ENCODE results near the gene SULF2. TPM values are rescaled to one million over a fixed set of nuclear protein-coding genes. Genes with fewer than 3 reads are reported as not detected.
A peak's percentile ranks its signal among the peaks of the same experiment; 100 is the strongest.
"Not testable (repeated sequence)": the region's sequence is repeated elsewhere in the genome, so short reads cannot be mapped to it uniquely, and the experiment has no call there.

SULF2 gene
- total RNA-seq, 1 experiment from 2014 or later, result 495 TPM

GRCh38 chr20:47799116-47799715 lies 13.9 kb upstream of the SULF2 start:
- no peak overlapping the region for H3K4me3 ChIP-seq
- no peaks in the 10 kb centered on the region for H3K9me3 ChIP-seq (ENCODE audit: insufficient read depth, low read depth)
- peaks cover 16% of the 10 kb centered on the region; the same call in 1 of the 2 replicates for H3K36me3 ChIP-seq (ENCODE audit: low read depth)
- no peaks in the 10 kb centered on the region for H4K20me1 ChIP-seq (ENCODE audit: insufficient read depth)
- ChIA-PET CTCF (no interaction called here), POLR2A (ENCODE audit: unreplicated experiment) (interaction anchor here (0.6 to 0.7 kb wide), 2 partner anchors 10 to 150 kb away, joined by 3 to 17 read pairs; no protein-coding TSS in a partner anchor)
- H3K4me1 ChIP-seq (replicated peaks; ENCODE audit: insufficient read depth), result peaks cover 58% of the 10 kb centered on the region
- H3K79me2 ChIP-seq (ENCODE audit: low read depth), result peaks cover 31% of the 10 kb centered on the region
- no peaks in the 10 kb centered on the region for H3K27me3 ChIP-seq (ENCODE audit: insufficient read depth, low read depth)
- no TSS peak for BruUV-seq (replicated peaks)
- no peak for TF ChIP-seq EZH2 (IDR thresholded peaks at IDR 0.05; ENCODE audit: low read depth)
- TF ChIP-seq CTCF (conservative IDR thresholded peaks at IDR 0.05), result no peak
- H3K4me2 ChIP-seq, result peak overlapping the region; percentile 24; the same call in 1 of the 2 replicates
- intact Hi-C loops (cut with micrococcal nuclease; ENCODE audit: unreplicated experiment), result no loop called here
- H3K27ac ChIP-seq, result peak overlapping the region; percentile 15
- DNase-seq, result peak; percentile 58 to 74
- no peaks in the 10 kb centered on the region for H3K9me2 ChIP-seq (ENCODE audit: insufficient read depth)
- peaks cover 34% of the 10 kb centered on the region for H3F3A ChIP-seq (ENCODE audit: insufficient read depth, low read depth)
- H2AFZ ChIP-seq, result no peak overlapping the region

GRCh38 chr20:47796971-47797370 lies 11.7 kb upstream of the SULF2 start:
- Histone ChIP-seq H3K4me1 (replicated peaks; ENCODE audit: insufficient read depth) (peaks cover 81% of the 10 kb centered on the region), H3F3A (ENCODE audit: insufficient read depth, low read depth) (peaks cover 48% of the 10 kb centered on the region), H3K36me3 (ENCODE audit: low read depth) (peaks cover 16% of the 10 kb centered on the region; the same call in 1 of the 2 replicates), H3K79me2 (ENCODE audit: low read depth) (peaks cover 51% of the 10 kb centered on the region), H3K9me2 (ENCODE audit: insufficient read depth) (no peaks in the 10 kb centered on the region), H3K27ac (no peak overlapping the region), H3K4me3 (no peak overlapping the region), H3K9me3 (ENCODE audit: insufficient read depth, low read depth) (no peaks in the 10 kb centered on the region), H4K20me1 (ENCODE audit: insufficient read depth) (no peaks in the 10 kb centered on the region), H3K27me3 (ENCODE audit: insufficient read depth, low read depth) (no peaks in the 10 kb centered on the region), H2AFZ (no peak overlapping the region), H3K4me2 (no peak overlapping the region)
- TF ChIP-seq CTCF (conservative IDR thresholded peaks at IDR 0.05), result no peak
- no peak for TF ChIP-seq EZH2 (IDR thresholded peaks at IDR 0.05; ENCODE audit: low read depth)
- POLR2A ChIA-PET (ENCODE audit: unreplicated experiment), result interaction anchor here (0.7 kb wide), 1 partner anchor 17 kb away, joined by 4 read pairs; no protein-coding TSS in a partner anchor
- CTCF ChIA-PET, result no interaction called here
- intact Hi-C loops (cut with micrococcal nuclease; ENCODE audit: unreplicated experiment), result no loop called here
- BruUV-seq (replicated peaks), result no TSS peak
- no peak for DNase-seq

- BruUV-seq (replicated peaks), result no TSS peak
- ChIA-PET CTCF (no interaction called here), POLR2A (ENCODE audit: unreplicated experiment) (interaction anchor here (0.6 kb wide), 1 partner anchor 14 kb away, joined by 5 read pairs; no protein-coding TSS in a partner anchor)
- TF ChIP-seq CTCF (conservative IDR thresholded peaks at IDR 0.05), result no peak
- no peak for TF ChIP-seq EZH2 (IDR thresholded peaks at IDR 0.05; ENCODE audit: low read depth)
- H3K4me2 ChIP-seq, result peak overlapping the region; percentile 89
- H3K27ac ChIP-seq, result peak overlapping the region; percentile 95
- H3K9me3 ChIP-seq (ENCODE audit: insufficient read depth, low read depth), result no peaks in the 10 kb centered on the region
- H3K79me2 ChIP-seq (ENCODE audit: low read depth), result peaks cover 57% of the 10 kb centered on the region
- no peaks in the 10 kb centered on the region for H3K9me2 ChIP-seq (ENCODE audit: insufficient read depth)
- peaks cover 63% of the 10 kb centered on the region for H3F3A ChIP-seq (ENCODE audit: insufficient read depth, low read depth)
- peaks cover 86% of the 10 kb centered on the region for H3K4me1 ChIP-seq (replicated peaks; ENCODE audit: insufficient read depth)
- peaks cover 16% of the 10 kb centered on the region; the same call in 1 of the 2 replicates for H3K36me3 ChIP-seq (ENCODE audit: low read depth)
- H3K27me3 ChIP-seq (ENCODE audit: insufficient read depth, low read depth), result no peaks in the 10 kb centered on the region
- no peak overlapping the region for H2AFZ ChIP-seq
- H4K20me1 ChIP-seq (ENCODE audit: insufficient read depth), result no peaks in the 10 kb centered on the region
- peak; percentile 97 to 98 for DNase-seq
- intact Hi-C loops (cut with micrococcal nuclease; ENCODE audit: unreplicated experiment), result no loop called here
- no peak overlapping the region for H3K4me3 ChIP-seq
Measured at GRCh38 chr20:47795214-47795907, 10.1 kb upstream of the SULF2 start.

GRCh38 chr20:47794264-47794663 lies 9.0 kb upstream of the SULF2 start:
- BruUV-seq (replicated peaks); intact Hi-C loops (cut with micrococcal nuclease; ENCODE audit: unreplicated experiment); DNase-seq; CTCF ChIA-PET; H2AFZ ChIP-seq; H3K9me2 ChIP-seq (ENCODE audit: insufficient read depth); H3K9me3 ChIP-seq (ENCODE audit: insufficient read depth, low read depth); POLR2A ChIA-PET (ENCODE audit: unreplicated experiment); H3K27me3 ChIP-seq (ENCODE audit: insufficient read depth, low read depth); H4K20me1 ChIP-seq (ENCODE audit: insufficient read depth): not testable (repeated sequence)
- peaks cover 88% of the 10 kb centered on the region for H3K4me1 ChIP-seq (replicated peaks; ENCODE audit: insufficient read depth)
- H3K4me2 ChIP-seq, result peak overlapping the region; percentile 89
- H3K27ac ChIP-seq, result peak overlapping the region; percentile 95
- H3K36me3 ChIP-seq (ENCODE audit: low read depth), result peaks cover 16% of the 10 kb centered on the region; the same call in 1 of the 2 replicates
- peaks cover 59% of the 10 kb centered on the region for H3K79me2 ChIP-seq (ENCODE audit: low read depth)
- peaks cover 71% of the 10 kb centered on the region for H3F3A ChIP-seq (ENCODE audit: insufficient read depth, low read depth)
- peak overlapping the region; percentile 54; the same call in 1 of the 2 replicates for H3K4me3 ChIP-seq

All from PC-9 (cell line).